Endodermal cell (in vitro differentiated cells): ENCODE results near the gene HSPBAP1. TPM values are rescaled to one million over a fixed set of nuclear protein-coding genes. Genes with fewer than 3 reads are reported as not detected.

Experiments used
- DNase-seq: peaks from one replicate; pipeline ENCODE4 v3.0.0-alpha.2; 2017
- H3K27ac ChIP-seq: 2 replicates; pipeline ENCODE4 v1.5.1; 2013; ENCODE audit warnings: mild to moderate bottlenecking, low read depth, low read length, moderate library complexity
- H3K27me3 ChIP-seq: 2 replicates; pipeline ENCODE4 v1.6.1; 2013; ENCODE audit warnings: mild to moderate bottlenecking, low read length, moderate library complexity; ENCODE audit not compliant: insufficient read depth, control insufficient read depth, poor library complexity, severe bottlenecking
- H3K36me3 ChIP-seq: 2 replicates; pipeline ENCODE4 v1.7.0; 2013; ENCODE audit warnings: mild to moderate bottlenecking, low read length, moderate library complexity; ENCODE audit not compliant: control insufficient read depth, insufficient read depth
- H3K4me1 ChIP-seq: one replicate; pipeline ENCODE4 v1.7.0; 2013; ENCODE audit warnings: low read length; ENCODE audit not compliant: control insufficient read depth, insufficient read depth
- H3K4me3 ChIP-seq: 2 replicates; pipeline ENCODE4 v1.5.1; 2013; ENCODE audit warnings: mild to moderate bottlenecking, low read length, moderate library complexity
- H3K9ac ChIP-seq: 2 replicates; pipeline ENCODE4 v1.6.1; 2013; ENCODE audit warnings: mild to moderate bottlenecking, low read length, moderate library complexity; ENCODE audit not compliant: poor library complexity, severe bottlenecking; ENCODE audit errors: extremely low read depth
- H3K9me3 ChIP-seq: 2 replicates; pipeline ENCODE4 v1.6.1; 2013; ENCODE audit warnings: mild to moderate bottlenecking, low read length, moderate library complexity; ENCODE audit not compliant: control insufficient read depth
- H3K27ac Mint-ChIP-seq: 2 replicates; pipeline ENCODE4 v1.8.0; 2020; ENCODE audit warnings: mixed read lengths
- H3K27me3 Mint-ChIP-seq: 2 replicates; pipeline ENCODE4 v1.8.0; 2021; ENCODE audit warnings: mild to moderate bottlenecking, mixed read lengths; ENCODE audit not compliant: insufficient read depth
- H3K36me3 Mint-ChIP-seq: 2 replicates; pipeline ENCODE4 v1.8.0; 2020; ENCODE audit warnings: low read depth, mixed read lengths
- H3K4me1 Mint-ChIP-seq: 2 replicates; pipeline ENCODE4 v1.8.0; 2020; ENCODE audit warnings: mixed read lengths
- H3K4me3 Mint-ChIP-seq: 2 replicates; pipeline ENCODE4 v1.8.0; 2020; ENCODE audit warnings: mild to moderate bottlenecking, moderate library complexity, mixed read lengths
- H3K9me3 Mint-ChIP-seq: 2 replicates; pipeline ENCODE4 v1.8.0; 2020; ENCODE audit warnings: mild to moderate bottlenecking, mixed read lengths
- CTCF ChIP-seq: fragments of 200-600 bp; sonication (generic); conservative IDR thresholded peaks from 2 replicates; pipeline ENCODE4 v1.5.0; 2021; ENCODE audit warnings: antibody characterized with exemption, mild to moderate bottlenecking
- WGBS, 2 experiments: methylation state at CpG; one replicate each; pipeline versions ENCODE4 v1.1.5 to v1.1.7; 2013; ENCODE audit warnings: missing lambda C conversion rate in 2 of 2, mixed read lengths in 1 of 2; ENCODE audit not compliant: insufficient coverage in 1 of 2, insufficient read length in 1 of 2; 5-methylcytosine and 5-hydroxymethylcytosine counted together
- total RNA-seq, 2 donors: library from RNA; stranded (reverse); fragmentation: NEBNext Ultra II Directional in 1 of 2; extraction: Animal tissue kit (Norgen Biotek cat#: 25700) in 1 of 2; gene quantifications; 2 replicates in 1 of 2; 3 replicates in 1 of 2; pipeline ENCODE4 v1.2.1, GENCODE V29; 2021

The HSPBAP1 gene
- total RNA-seq, 2 donors from 2014 or later, result 8.8 to 9.1 TPM

GRCh38 chr3:122772827-122773226 is 20.8 kb downstream of the HSPBAP1 start:
- H3K27me3 Mint-ChIP-seq, result no peaks in the 10 kb centered on the region
- Histone ChIP-seq H3K27ac (no peak overlapping the region), H3K9ac (no peak overlapping the region), H3K27me3 (no peaks in the 10 kb centered on the region), H3K9me3 (no peaks in the 10 kb centered on the region), H3K4me1 (no peaks in the 10 kb centered on the region), H3K36me3 (peaks cover 11% of the 10 kb centered on the region), H3K4me3 (no peak overlapping the region)
- H3K9me3 Mint-ChIP-seq, result no peaks in the 10 kb centered on the region
- 86 to 91% methylated on average over 1 of the region's 1 CpG for WGBS, 2 experiments
- TF ChIP-seq CTCF, result no peak
- peaks cover 8% of the 10 kb centered on the region for H3K36me3 Mint-ChIP-seq
- H3K27ac Mint-ChIP-seq, result no peak overlapping the region
- H3K4me1 Mint-ChIP-seq, result no peaks in the 10 kb centered on the region
- no peak for DNase-seq
- H3K4me3 Mint-ChIP-seq, result no peak overlapping the region

GRCh38 chr3:122770521-122771202 is 23.0 kb downstream of the HSPBAP1 start:
- no peaks in the 10 kb centered on the region for H3K4me1 Mint-ChIP-seq
- WGBS, 2 experiments, result 93 to 100% methylated on average over 3 to 5 of the region's 5 CpGs
- Histone ChIP-seq H3K4me3 (no peak overlapping the region), H3K36me3 (peaks cover 11% of the 10 kb centered on the region), H3K9me3 (no peaks in the 10 kb centered on the region), H3K4me1 (no peaks in the 10 kb centered on the region), H3K27me3 (no peaks in the 10 kb centered on the region), H3K27ac (no peak overlapping the region), H3K9ac (no peak overlapping the region)
- H3K36me3 Mint-ChIP-seq, result peaks cover 9% of the 10 kb centered on the region
- no peaks in the 10 kb centered on the region for H3K27me3 Mint-ChIP-seq
- no peak for TF ChIP-seq CTCF
- no peaks in the 10 kb centered on the region for H3K9me3 Mint-ChIP-seq
- no peak overlapping the region for H3K27ac Mint-ChIP-seq
- no peak for DNase-seq
- no peak overlapping the region for H3K4me3 Mint-ChIP-seq

GRCh38 chr3:122767540-122768372 is 25.9 kb downstream of the HSPBAP1 start:
- Histone ChIP-seq H3K27ac (no peak overlapping the region), H3K9me3 (no peaks in the 10 kb centered on the region), H3K36me3 (peaks cover 11% of the 10 kb centered on the region), H3K27me3 (no peaks in the 10 kb centered on the region), H3K4me1 (no peaks in the 10 kb centered on the region), H3K9ac (no peak overlapping the region), H3K4me3 (no peak overlapping the region)
- H3K9me3 Mint-ChIP-seq, result no peaks in the 10 kb centered on the region
- no peak overlapping the region for H3K27ac Mint-ChIP-seq
- no peaks in the 10 kb centered on the region for H3K4me1 Mint-ChIP-seq
- WGBS, 2 experiments, result 100% methylated on average over 2 of the region's 3 CpGs; no CpG with 5 or more reads in 1 of the 2 experiments
- no peak for DNase-seq
- TF ChIP-seq CTCF, result no peak
- H3K4me3 Mint-ChIP-seq, result no peak overlapping the region
- no peaks in the 10 kb centered on the region for H3K27me3 Mint-ChIP-seq
- peaks cover 7% of the 10 kb centered on the region for H3K36me3 Mint-ChIP-seq
